Measurements from ENCODE around the gene POLE4.

DNA sequence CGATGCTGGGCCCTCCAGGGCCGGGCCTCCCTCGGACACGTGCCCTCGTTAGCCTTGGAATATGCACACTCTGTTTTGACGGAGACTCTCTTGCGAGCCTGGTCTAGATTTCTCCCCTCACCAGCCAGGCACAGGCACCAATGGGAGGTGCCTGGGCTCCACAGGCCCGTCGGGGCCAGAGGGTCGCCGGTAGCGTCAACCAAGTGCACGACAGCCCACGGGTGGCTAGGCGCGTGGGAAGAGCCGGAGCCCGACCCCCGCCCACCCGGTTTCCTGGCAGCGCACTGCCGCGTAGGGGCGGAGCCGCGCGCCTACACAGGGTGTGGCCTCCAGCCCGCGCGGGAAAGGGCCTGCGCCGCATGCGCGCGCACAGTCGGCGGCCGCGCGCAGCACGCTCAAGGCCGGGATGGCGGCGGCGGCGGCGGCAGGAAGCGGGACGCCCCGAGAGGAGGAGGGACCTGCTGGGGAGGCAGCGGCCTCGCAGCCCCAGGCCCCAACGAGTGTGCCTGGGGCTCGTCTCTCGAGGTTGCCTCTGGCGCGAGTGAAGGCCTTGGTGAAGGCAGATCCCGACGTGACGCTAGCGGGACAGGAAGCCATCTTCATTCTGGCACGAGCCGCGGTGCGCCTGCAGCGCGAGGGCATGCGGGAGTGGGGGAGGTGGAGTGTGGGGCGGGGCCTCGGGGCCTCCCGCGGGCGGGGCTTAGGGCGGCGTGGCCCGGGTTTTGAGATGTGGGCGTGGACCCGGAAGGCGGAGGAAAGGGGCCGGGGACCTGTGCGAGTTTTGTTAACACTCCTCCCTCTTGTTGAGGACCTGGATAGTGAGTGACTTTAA lies at the start of gene POLE4:
- TF ChIP-seq, protein P1, sequence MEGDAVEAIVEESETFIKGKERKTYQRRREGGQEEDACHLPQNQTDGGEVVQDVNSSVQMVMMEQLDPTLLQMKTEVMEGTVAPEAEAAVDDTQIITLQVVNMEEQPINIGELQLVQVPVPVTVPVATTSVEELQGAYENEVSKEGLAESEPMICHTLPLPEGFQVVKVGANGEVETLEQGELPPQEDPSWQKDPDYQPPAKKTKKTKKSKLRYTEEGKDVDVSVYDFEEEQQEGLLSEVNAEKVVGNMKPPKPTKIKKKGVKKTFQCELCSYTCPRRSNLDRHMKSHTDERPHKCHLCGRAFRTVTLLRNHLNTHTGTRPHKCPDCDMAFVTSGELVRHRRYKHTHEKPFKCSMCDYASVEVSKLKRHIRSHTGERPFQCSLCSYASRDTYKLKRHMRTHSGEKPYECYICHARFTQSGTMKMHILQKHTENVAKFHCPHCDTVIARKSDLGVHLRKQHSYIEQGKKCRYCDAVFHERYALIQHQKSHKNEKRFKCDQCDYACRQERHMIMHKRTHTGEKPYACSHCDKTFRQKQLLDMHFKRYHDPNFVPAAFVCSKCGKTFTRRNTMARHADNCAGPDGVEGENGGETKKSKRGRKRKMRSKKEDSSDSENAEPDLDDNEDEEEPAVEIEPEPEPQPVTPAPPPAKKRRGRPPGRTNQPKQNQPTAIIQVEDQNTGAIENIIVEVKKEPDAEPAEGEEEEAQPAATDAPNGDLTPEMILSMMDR (IDR thresholded peaks at IDR 0.05): peak in 1 of 4 experiments; percentile 10
- peak; percentile 74 for TF ChIP-seq POLR2A (IDR thresholded peaks at IDR 0.05)
